HepG2 (cell line): ENCODE measurements around the gene COPS6. TPM values are rescaled to one million over a fixed set of nuclear protein-coding genes. Genes with fewer than 3 reads are reported as not detected.

Experiments used
- ATF7-NPFF ChIP-seq: sonication (generic); formaldehyde crosslinking; IDR thresholded peaks from 2 replicates; pipeline ENCODE4 v1.8.1; 2023; ENCODE audit warnings: mild to moderate bottlenecking, low read depth, missing genetic modification reagents, moderate library complexity
- CC2D1A ChIP-seq: sonication (generic); formaldehyde crosslinking; IDR thresholded peaks from 2 replicates; pipeline ENCODE4 v1.8.1; 2023; ENCODE audit warnings: mild to moderate bottlenecking, missing genetic modification reagents
- EZH2 ChIP-seq: conservative IDR thresholded peaks from 2 replicates; pipeline ENCODE4 v1.6.1; 2012; ENCODE audit warnings: mild to moderate bottlenecking, low read depth, low read length, moderate library complexity
- GABPB1 ChIP-seq: IDR thresholded peaks from 2 replicates; pipeline ENCODE4 v1.6.1; 2016; ENCODE audit warnings: mild to moderate bottlenecking, missing genetic modification reagents, moderate library complexity, missing compliant biosample characterization
- HNRNPLL ChIP-seq: fragments of 200-400 bp; formaldehyde crosslinking; IDR thresholded peaks from 2 replicates; pipeline ENCODE4 v1.6.1; 2017; ENCODE audit warnings: mild to moderate bottlenecking, low read depth, low read length; ENCODE audit not compliant: poor library complexity, severe bottlenecking
- KLF6 ChIP-seq: IDR thresholded peaks from 2 replicates; pipeline ENCODE4 v1.8.0; 2016; ENCODE audit warnings: missing biosample characterization, missing genetic modification reagents
- NFKB2 ChIP-seq: sonication (generic); formaldehyde crosslinking; IDR thresholded peaks from 2 replicates; pipeline ENCODE4 v1.4.0; 2020; ENCODE audit warnings: missing genetic modification reagents, borderline replicate concordance
- PHF8 ChIP-seq: sonication (generic); formaldehyde crosslinking; IDR thresholded peaks from 2 replicates; pipeline ENCODE4 v1.5.0; 2020; ENCODE audit warnings: missing genetic modification reagents
- SMAD9 ChIP-seq: sonication (generic); formaldehyde crosslinking; IDR thresholded peaks from 2 replicates; pipeline ENCODE4 v1.5.1; 2020; ENCODE audit warnings: mild to moderate bottlenecking, missing genetic modification reagents
- ZBTB20 ChIP-seq: sonication (generic); formaldehyde crosslinking; IDR thresholded peaks from 2 replicates; pipeline ENCODE4 v1.8.1; 2023; ENCODE audit warnings: missing genetic modification reagents, low read depth, mild to moderate bottlenecking, borderline replicate concordance
- ZFP82 ChIP-seq: sonication (generic); formaldehyde crosslinking; IDR thresholded peaks from 2 replicates; pipeline ENCODE4 v1.5.1; 2020; ENCODE audit warnings: mild to moderate bottlenecking, missing genetic modification reagents, borderline replicate concordance
- ZNF460 ChIP-seq: sonication (generic); formaldehyde crosslinking; IDR thresholded peaks from 2 replicates; pipeline ENCODE4 v1.5.1; 2020; ENCODE audit warnings: missing genetic modification reagents, mild to moderate bottlenecking, borderline replicate concordance
- ZNF550 ChIP-seq: sonication (generic); formaldehyde crosslinking; IDR thresholded peaks from 2 replicates; pipeline ENCODE4 v1.4.0; 2020; ENCODE audit warnings: mild to moderate bottlenecking, missing genetic modification reagents, borderline replicate concordance
- ZNF577 ChIP-seq: sonication (generic); formaldehyde crosslinking; IDR thresholded peaks from 2 replicates; pipeline ENCODE4 v1.4.0; 2020; ENCODE audit warnings: mild to moderate bottlenecking, low read depth, missing genetic modification reagents, borderline replicate concordance
- ZNF749 ChIP-seq: sonication (generic); formaldehyde crosslinking; IDR thresholded peaks from 2 replicates; pipeline ENCODE4 v1.8.0; 2022; ENCODE audit warnings: mild to moderate bottlenecking, missing genetic modification reagents, moderate library complexity, borderline replicate concordance
- ZNF773 ChIP-seq: sonication (generic); formaldehyde crosslinking; IDR thresholded peaks from 2 replicates; pipeline ENCODE4 v1.4.0; 2020; ENCODE audit warnings: missing genetic modification reagents, borderline replicate concordance
- polyA plus RNA-seq, 8 experiments: library from polyadenylated mRNA; depleted of rRNA in 3 of 8; stranded (reverse) in 7 of 8; unstranded in 1 of 8; fragments of >200 nt; fragmentation: Illumina TruSeq in 4 of 8; extraction: Trizol in 4 of 8; gene quantifications; 2 replicates each; pipeline versions ENCODE4 v1.2.1 to v1.2.3, GENCODE V29; 2011 to 2016; ENCODE audit warnings: low read depth in 4 of 8, missing spikeins in 1 of 8, mixed read lengths in 1 of 8; ENCODE audit not compliant: insufficient read depth in 1 of 8
- total RNA-seq, 5 experiments: library from RNA; depleted of rRNA; stranded (reverse); fragments of >200 nt; fragmentation: Illumina TruSeq; extraction: Trizol; gene quantifications; 2 replicates each; pipeline ENCODE4 v1.2.3, GENCODE V29; 2016; ENCODE audit warnings: low read depth in 1 of 5
- TF ChIP-seq, protein P1 (sequence below): sonication (generic); formaldehyde crosslinking; IDR thresholded peaks from 2 replicates; pipeline ENCODE4 v1.4.0; 2020; ENCODE audit warnings: missing genetic modification reagents, mild to moderate bottlenecking, borderline replicate concordance
- TF ChIP-seq, protein P2 (sequence below): sonication (generic); formaldehyde crosslinking; IDR thresholded peaks from 2 replicates; pipeline ENCODE4 v1.4.0; 2020; ENCODE audit warnings: missing genetic modification reagents
- TF ChIP-seq, protein P3 (sequence below): sonication (generic); formaldehyde crosslinking; conservative IDR thresholded peaks from 2 replicates; pipeline ENCODE4 v1.4.0; 2020; ENCODE audit warnings: missing genetic modification reagents
- TF ChIP-seq, protein P4 (sequence below): IDR thresholded peaks from 2 replicates; pipeline ENCODE4 v1.6.1; 2016

Gene COPS6
- total and polyA plus RNA-seq, 2 of the 13 experiments (the other 11 are each of a cell fraction or from before 2014, with no cell fraction given): 33.4 to 117 TPM

DNA sequence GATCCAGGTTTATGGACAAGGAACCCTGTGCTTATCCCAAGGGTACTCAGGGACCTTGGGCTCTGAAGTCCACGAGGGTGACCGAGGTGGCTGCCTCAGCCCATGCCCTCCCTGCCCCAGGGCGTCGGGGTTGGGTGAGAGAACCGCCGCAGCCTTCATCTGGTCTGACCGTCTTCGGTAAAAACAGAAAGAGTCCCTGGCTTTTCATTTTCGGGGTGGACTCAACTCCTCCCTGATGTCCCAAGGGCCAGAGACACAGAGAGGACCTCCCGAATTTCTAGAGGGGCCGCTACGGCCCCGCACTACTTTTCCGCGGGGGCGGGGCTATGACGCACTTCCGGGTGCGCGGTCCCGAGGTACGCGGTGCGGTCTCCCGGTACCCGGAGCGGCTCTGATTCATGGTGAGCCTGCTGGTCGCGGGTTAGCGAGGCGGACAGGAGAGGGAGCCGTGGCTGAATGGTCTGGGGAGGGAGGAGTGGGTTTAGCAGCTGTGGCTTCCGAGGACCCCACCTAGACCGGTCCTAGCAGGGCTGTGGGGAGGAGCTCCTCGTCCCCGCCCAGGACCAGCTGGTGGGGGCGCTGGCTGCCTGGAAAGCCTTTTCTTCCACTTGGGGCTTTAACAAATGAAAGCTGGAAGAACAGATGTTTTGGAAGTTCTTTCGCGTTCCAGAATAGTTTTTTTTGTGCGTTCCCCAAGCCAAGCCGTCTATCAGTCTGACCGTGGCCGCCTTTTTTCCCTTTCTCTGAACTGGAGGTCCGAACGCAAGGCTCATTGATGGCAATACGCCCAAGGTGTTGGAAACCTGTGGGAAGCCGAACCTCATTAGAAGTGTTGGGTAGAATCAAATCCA, 39.1 kb upstream of the COPS6 start, which contains the start of gene ZSCAN21 (continued):
- TF ChIP-seq ZNF460 (no peak), EZH2 (no peak), NFKB2 (CRISPR knock-in tag) (peak; percentile 75; the same call in 1 of the 2 replicates), KLF6 (CRISPR knock-in tag) (no peak), HNRNPLL (peak; percentile 52), ZNF577 (no peak), CC2D1A (CRISPR knock-in tag) (no peak), ZNF773 (CRISPR knock-in tag) (no peak), ZBTB20 (CRISPR knock-in tag) (0 out of 2 replicates have a peak, but pooled peaks have one; percentile 57), GABPB1 (peak; percentile 99), ATF7-NPFF (CRISPR knock-in tag) (peak; percentile 48; the same call in 1 of the 2 replicates), ZFP82 (peak; percentile 72; the same call in 1 of the 2 replicates), SMAD9 (CRISPR knock-in tag) (no peak), ZNF749 (CRISPR knock-in tag) (no peak), ZNF550 (CRISPR knock-in tag) (no peak), PHF8 (CRISPR knock-in tag) (peak; percentile 75)
- TF ChIP-seq, protein P1, sequence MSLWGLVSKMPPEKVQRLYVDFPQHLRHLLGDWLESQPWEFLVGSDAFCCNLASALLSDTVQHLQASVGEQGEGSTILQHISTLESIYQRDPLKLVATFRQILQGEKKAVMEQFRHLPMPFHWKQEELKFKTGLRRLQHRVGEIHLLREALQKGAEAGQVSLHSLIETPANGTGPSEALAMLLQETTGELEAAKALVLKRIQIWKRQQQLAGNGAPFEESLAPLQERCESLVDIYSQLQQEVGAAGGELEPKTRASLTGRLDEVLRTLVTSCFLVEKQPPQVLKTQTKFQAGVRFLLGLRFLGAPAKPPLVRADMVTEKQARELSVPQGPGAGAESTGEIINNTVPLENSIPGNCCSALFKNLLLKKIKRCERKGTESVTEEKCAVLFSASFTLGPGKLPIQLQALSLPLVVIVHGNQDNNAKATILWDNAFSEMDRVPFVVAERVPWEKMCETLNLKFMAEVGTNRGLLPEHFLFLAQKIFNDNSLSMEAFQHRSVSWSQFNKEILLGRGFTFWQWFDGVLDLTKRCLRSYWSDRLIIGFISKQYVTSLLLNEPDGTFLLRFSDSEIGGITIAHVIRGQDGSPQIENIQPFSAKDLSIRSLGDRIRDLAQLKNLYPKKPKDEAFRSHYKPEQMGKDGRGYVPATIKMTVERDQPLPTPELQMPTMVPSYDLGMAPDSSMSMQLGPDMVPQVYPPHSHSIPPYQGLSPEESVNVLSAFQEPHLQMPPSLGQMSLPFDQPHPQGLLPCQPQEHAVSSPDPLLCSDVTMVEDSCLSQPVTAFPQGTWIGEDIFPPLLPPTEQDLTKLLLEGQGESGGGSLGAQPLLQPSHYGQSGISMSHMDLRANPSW (CRISPR knock-in tag): no peak
- TF ChIP-seq, protein P2, sequence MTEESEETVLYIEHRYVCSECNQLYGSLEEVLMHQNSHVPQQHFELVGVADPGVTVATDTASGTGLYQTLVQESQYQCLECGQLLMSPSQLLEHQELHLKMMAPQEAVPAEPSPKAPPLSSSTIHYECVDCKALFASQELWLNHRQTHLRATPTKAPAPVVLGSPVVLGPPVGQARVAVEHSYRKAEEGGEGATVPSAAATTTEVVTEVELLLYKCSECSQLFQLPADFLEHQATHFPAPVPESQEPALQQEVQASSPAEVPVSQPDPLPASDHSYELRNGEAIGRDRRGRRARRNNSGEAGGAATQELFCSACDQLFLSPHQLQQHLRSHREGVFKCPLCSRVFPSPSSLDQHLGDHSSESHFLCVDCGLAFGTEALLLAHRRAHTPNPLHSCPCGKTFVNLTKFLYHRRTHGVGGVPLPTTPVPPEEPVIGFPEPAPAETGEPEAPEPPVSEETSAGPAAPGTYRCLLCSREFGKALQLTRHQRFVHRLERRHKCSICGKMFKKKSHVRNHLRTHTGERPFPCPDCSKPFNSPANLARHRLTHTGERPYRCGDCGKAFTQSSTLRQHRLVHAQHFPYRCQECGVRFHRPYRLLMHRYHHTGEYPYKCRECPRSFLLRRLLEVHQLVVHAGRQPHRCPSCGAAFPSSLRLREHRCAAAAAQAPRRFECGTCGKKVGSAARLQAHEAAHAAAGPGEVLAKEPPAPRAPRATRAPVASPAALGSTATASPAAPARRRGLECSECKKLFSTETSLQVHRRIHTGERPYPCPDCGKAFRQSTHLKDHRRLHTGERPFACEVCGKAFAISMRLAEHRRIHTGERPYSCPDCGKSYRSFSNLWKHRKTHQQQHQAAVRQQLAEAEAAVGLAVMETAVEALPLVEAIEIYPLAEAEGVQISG (CRISPR knock-in tag): peak; percentile 99
- TF ChIP-seq, protein P3, sequence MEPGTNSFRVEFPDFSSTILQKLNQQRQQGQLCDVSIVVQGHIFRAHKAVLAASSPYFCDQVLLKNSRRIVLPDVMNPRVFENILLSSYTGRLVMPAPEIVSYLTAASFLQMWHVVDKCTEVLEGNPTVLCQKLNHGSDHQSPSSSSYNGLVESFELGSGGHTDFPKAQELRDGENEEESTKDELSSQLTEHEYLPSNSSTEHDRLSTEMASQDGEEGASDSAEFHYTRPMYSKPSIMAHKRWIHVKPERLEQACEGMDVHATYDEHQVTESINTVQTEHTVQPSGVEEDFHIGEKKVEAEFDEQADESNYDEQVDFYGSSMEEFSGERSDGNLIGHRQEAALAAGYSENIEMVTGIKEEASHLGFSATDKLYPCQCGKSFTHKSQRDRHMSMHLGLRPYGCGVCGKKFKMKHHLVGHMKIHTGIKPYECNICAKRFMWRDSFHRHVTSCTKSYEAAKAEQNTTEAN (CRISPR knock-in tag): 0 out of 2 replicates have a peak, but pooled peaks have one; percentile 35
- TF ChIP-seq, protein P4, sequence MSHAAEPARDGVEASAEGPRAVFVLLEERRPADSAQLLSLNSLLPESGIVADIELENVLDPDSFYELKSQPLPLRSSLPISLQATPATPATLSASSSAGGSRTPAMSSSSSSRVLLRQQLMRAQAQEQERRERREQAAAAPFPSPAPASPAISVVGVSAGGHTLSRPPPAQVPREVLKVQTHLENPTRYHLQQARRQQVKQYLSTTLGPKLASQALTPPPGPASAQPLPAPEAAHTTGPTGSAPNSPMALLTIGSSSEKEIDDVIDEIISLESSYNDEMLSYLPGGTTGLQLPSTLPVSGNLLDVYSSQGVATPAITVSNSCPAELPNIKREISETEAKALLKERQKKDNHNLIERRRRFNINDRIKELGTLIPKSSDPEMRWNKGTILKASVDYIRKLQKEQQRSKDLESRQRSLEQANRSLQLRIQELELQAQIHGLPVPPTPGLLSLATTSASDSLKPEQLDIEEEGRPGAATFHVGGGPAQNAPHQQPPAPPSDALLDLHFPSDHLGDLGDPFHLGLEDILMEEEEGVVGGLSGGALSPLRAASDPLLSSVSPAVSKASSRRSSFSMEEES (CRISPR knock-in tag): peak; percentile 44; the same call in 1 of the 2 replicates
